ENCODE measurements around the gene PROX1.

- TF ChIP-seq CTCF (IDR thresholded peaks at IDR 0.05) = no peak
- TF ChIP-seq POLR2A (IDR thresholded peaks at IDR 0.05) = no peak
- TF ChIP-seq EP300 (IDR thresholded peaks at IDR 0.05) = no peak
- no peak for TF ChIP-seq POLR2AphosphoS5 (IDR thresholded peaks at IDR 0.05)
Observed at GRCh38 chr1:213956295-213956770, 31.4 kb upstream of the PROX1 start.
